Osteocyte (in vitro differentiated cells): Measurements from ENCODE around the gene PRKAA2. TPM values are rescaled to one million over a fixed set of nuclear protein-coding genes. Genes with fewer than 3 reads are reported as not detected.

Experiments used
- DNase-seq: peaks from one replicate; pipeline ENCODE4 v3.0.0; 2021; ENCODE audit warnings: mixed read lengths; ENCODE audit not compliant: unreplicated experiment; ENCODE audit errors: extremely low spot score
- H3K27ac Mint-ChIP-seq: one replicate; pipeline ENCODE4 v1.8.0; 2021; ENCODE audit warnings: mild to moderate bottlenecking, mixed read lengths; ENCODE audit not compliant: unreplicated experiment
- H3K27me3 Mint-ChIP-seq: one replicate; pipeline ENCODE4 v1.8.0; 2021; ENCODE audit warnings: mixed read lengths; ENCODE audit not compliant: unreplicated experiment
- H3K36me3 Mint-ChIP-seq: one replicate; pipeline ENCODE4 v1.8.0; 2021; ENCODE audit warnings: mixed read lengths; ENCODE audit not compliant: unreplicated experiment
- H3K4me1 Mint-ChIP-seq: one replicate; pipeline ENCODE4 v1.8.0; 2021; ENCODE audit warnings: mixed read lengths; ENCODE audit not compliant: unreplicated experiment
- H3K4me3 Mint-ChIP-seq: one replicate; pipeline ENCODE4 v1.8.0; 2021; ENCODE audit warnings: mild to moderate bottlenecking, moderate library complexity, mixed read lengths; ENCODE audit not compliant: unreplicated experiment
- H3K9me3 Mint-ChIP-seq: one replicate; pipeline ENCODE4 v1.8.0; 2021; ENCODE audit warnings: mixed read lengths; ENCODE audit not compliant: unreplicated experiment
- total RNA-seq: library from RNA; stranded (reverse); gene quantifications from 2 replicates; pipeline ENCODE4 v1.2.1, GENCODE V29; 2021
- TF ChIP-seq, protein P1 (sequence below): fragments of 200-600 bp; sonication (generic); IDR thresholded peaks from 2 replicates; pipeline ENCODE4 v1.5.0; 2021; ENCODE audit warnings: antibody characterized with exemption, mild to moderate bottlenecking, moderate library complexity

Gene PRKAA2
- total RNA-seq, 1 donor from 2014 or later, result 2.0 TPM

DNA sequence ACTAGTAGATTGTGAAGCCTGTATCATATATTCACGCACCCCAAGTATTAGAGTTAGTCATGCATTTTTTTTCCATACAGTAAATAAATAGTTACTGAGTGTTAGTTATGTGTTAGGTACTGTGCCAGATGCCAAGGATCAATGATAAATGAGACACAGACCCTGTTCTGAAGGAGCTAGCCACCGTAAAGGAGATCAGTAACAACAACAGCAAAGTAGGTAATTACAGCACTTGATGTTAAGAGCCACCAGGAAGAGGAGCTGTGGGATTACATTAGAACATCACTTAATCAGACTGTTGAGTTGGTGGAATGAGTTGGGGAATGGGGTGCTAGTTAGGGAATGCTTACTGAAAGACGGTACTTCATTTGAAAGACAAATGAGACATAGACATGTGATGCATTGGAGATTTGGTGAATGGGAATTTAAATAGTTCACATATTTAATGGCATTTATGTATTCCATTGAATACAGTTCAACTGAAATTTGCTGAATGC, 21.0 kb downstream of the PRKAA2 start:
- Mint-ChIP-seq H3K27me3 (no peaks in the 10 kb centered on the region), H3K36me3 (no peaks in the 10 kb centered on the region)
- TF ChIP-seq, protein P1, sequence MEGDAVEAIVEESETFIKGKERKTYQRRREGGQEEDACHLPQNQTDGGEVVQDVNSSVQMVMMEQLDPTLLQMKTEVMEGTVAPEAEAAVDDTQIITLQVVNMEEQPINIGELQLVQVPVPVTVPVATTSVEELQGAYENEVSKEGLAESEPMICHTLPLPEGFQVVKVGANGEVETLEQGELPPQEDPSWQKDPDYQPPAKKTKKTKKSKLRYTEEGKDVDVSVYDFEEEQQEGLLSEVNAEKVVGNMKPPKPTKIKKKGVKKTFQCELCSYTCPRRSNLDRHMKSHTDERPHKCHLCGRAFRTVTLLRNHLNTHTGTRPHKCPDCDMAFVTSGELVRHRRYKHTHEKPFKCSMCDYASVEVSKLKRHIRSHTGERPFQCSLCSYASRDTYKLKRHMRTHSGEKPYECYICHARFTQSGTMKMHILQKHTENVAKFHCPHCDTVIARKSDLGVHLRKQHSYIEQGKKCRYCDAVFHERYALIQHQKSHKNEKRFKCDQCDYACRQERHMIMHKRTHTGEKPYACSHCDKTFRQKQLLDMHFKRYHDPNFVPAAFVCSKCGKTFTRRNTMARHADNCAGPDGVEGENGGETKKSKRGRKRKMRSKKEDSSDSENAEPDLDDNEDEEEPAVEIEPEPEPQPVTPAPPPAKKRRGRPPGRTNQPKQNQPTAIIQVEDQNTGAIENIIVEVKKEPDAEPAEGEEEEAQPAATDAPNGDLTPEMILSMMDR, result no peak

GRCh38 chr1:56670350-56670749, 25.2 kb downstream of the PRKAA2 start:
- Mint-ChIP-seq H3K4me1 (peaks cover 2% of the 10 kb centered on the region), H3K27me3 (no peaks in the 10 kb centered on the region), H3K27ac (no peak overlapping the region), H3K4me3 (no peak overlapping the region), H3K36me3 (no peaks in the 10 kb centered on the region), H3K9me3 (no peaks in the 10 kb centered on the region)
- no peak for DNase-seq
- TF ChIP-seq, protein P1, result no peak

More for the DNA sequence above, 21.0 kb downstream of the PRKAA2 start:
- no peak for DNase-seq
- Mint-ChIP-seq H3K9me3 (no peaks in the 10 kb centered on the region), H3K27ac (no peak overlapping the region), H3K4me3 (no peak overlapping the region), H3K4me1 (peaks cover 2% of the 10 kb centered on the region)

DNA sequence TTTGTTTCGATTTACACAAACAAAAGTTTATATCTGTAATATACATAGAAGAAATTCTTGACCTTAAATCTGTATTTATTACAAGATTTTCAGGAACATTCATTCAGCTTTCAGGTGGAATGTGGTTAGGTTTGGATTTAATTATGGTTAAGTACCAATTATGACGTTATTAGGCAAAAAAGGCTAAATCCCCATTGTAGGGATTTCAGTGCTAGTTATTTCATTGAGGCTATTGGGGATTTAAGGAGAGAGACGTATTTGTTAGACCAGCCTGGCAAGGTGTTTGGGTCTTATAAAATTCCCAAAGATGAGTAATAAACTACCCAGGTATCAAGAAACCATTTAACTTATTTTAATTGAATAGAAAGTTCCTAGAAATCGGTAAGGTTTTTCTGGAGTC, 26.0 kb downstream of the PRKAA2 start:
- TF ChIP-seq, protein P1, result no peak
- no peak overlapping the region for H3K27ac Mint-ChIP-seq
- no peaks in the 10 kb centered on the region for H3K36me3 Mint-ChIP-seq
- no peak for DNase-seq
- H3K9me3 Mint-ChIP-seq, result no peaks in the 10 kb centered on the region
- H3K27me3 Mint-ChIP-seq, result no peaks in the 10 kb centered on the region
- H3K4me3 Mint-ChIP-seq, result no peak overlapping the region
- peaks cover 2% of the 10 kb centered on the region for H3K4me1 Mint-ChIP-seq

GRCh38 chr1:56671542-56671941, 26.4 kb downstream of the PRKAA2 start:
- H3K27ac Mint-ChIP-seq, result no peak overlapping the region
- no peaks in the 10 kb centered on the region for H3K9me3 Mint-ChIP-seq
- no peaks in the 10 kb centered on the region for H3K36me3 Mint-ChIP-seq
- H3K4me3 Mint-ChIP-seq, result no peak overlapping the region
- H3K27me3 Mint-ChIP-seq, result no peaks in the 10 kb centered on the region
- TF ChIP-seq, protein P1, result no peak
- DNase-seq, result no peak
- peaks cover 2% of the 10 kb centered on the region for H3K4me1 Mint-ChIP-seq

- H3K9me3 Mint-ChIP-seq, result no peaks in the 10 kb centered on the region
- TF ChIP-seq, protein P1, result no peak
- H3K4me3 Mint-ChIP-seq, result no peak overlapping the region
- no peak for DNase-seq
- H3K36me3 Mint-ChIP-seq, result no peaks in the 10 kb centered on the region
- peaks cover 2% of the 10 kb centered on the region for H3K4me1 Mint-ChIP-seq
- no peak overlapping the region for H3K27ac Mint-ChIP-seq
- H3K27me3 Mint-ChIP-seq, result no peaks in the 10 kb centered on the region
These were observed 27.5 kb downstream of the PRKAA2 start for GRCh38 chr1:56672579-56672978.
